DND-41 (cell line): ENCODE data around the gene KCP.

Experiments used
- CTCF ChIP-seq: IDR thresholded peaks from 2 replicates; pipeline ENCODE4 v1.5.1; 2012; ENCODE audit warnings: borderline replicate concordance, low read length, moderate library complexity, mild to moderate bottlenecking; ENCODE audit not compliant: poor library complexity, severe bottlenecking; ENCODE audit errors: extremely low read depth
- EZH2 ChIP-seq: IDR thresholded peaks from 3 replicates; pipeline ENCODE4 v1.6.1; 2012; ENCODE audit warnings: borderline replicate concordance, low read depth, mild to moderate bottlenecking, moderate library complexity, low read length, inconsistent platforms; ENCODE audit not compliant: severe bottlenecking

- TF ChIP-seq CTCF (no peak), EZH2 (no peak)
Measured at GRCh38 chr7:128829391-128830166, 80.9 kb downstream of the KCP start.
